HG03097 (cell line): ENCODE results near the gene ACTA1.
"Not testable (repeated sequence)": the region's sequence is repeated elsewhere in the genome, so short reads cannot be mapped to it uniquely, and the experiment has no call there.

Experiments used
- ATAC-seq: cut with Tn5 transposase; IDR thresholded peaks from one replicate; pipeline ENCODE4 v1.9.1; 2021; ENCODE audit not compliant: unreplicated experiment, low FRiP score

Gene ACTA1

GRCh38 chr1:229434005-229434640, at the start of gene ACTA1:
Gene ACTA1, minus strand, starts transcription at chr1:229434094. Its CDS starts 979 bp downstream, at chr1:229433115.
- ATAC-seq = no peak

- ATAC-seq = no peak
Measured at GRCh38 chr1:229482511-229482910, 48.6 kb upstream of the ACTA1 start.

GRCh38 chr1:229480495-229480894, 46.6 kb upstream of the ACTA1 start:
- peak; percentile 34 for ATAC-seq

GRCh38 chr1:229479660-229480399, 45.9 kb upstream of the ACTA1 start:
- ATAC-seq = peak; percentile 47

- peak; percentile 42 for ATAC-seq
Measured at GRCh38 chr1:229478852-229479251, 45.0 kb upstream of the ACTA1 start.

GRCh38 chr1:229475859-229476258, 42.0 kb upstream of the ACTA1 start:
- ATAC-seq = not testable (repeated sequence)

GRCh38 chr1:229474509-229474908, 40.6 kb upstream of the ACTA1 start:
- ATAC-seq = no peak

GRCh38 chr1:229471175-229471574, 37.3 kb upstream of the ACTA1 start:
- ATAC-seq = no peak

- no peak for ATAC-seq
Measured at GRCh38 chr1:229470406-229471043, 36.6 kb upstream of the ACTA1 start.

GRCh38 chr1:229466887-229467286, 33.0 kb upstream of the ACTA1 start:
- no peak for ATAC-seq

- no peak for ATAC-seq
Measured at GRCh38 chr1:229464672-229465071, 30.8 kb upstream of the ACTA1 start.

- ATAC-seq = no peak
Measured at GRCh38 chr1:229461032-229461668, 27.3 kb upstream of the ACTA1 start.

- ATAC-seq = no peak
Measured at GRCh38 chr1:229459815-229460214, 25.9 kb upstream of the ACTA1 start.

GRCh38 chr1:229457436-229457835, 23.5 kb upstream of the ACTA1 start:
- no peak for ATAC-seq

GRCh38 chr1:229456016-229456415, 22.1 kb upstream of the ACTA1 start:
- ATAC-seq = no peak

- ATAC-seq = no peak
Measured at GRCh38 chr1:229454056-229454455, 20.2 kb upstream of the ACTA1 start.

- ATAC-seq = no peak
Measured at GRCh38 chr1:229452956-229453801, 19.3 kb upstream of the ACTA1 start.

- ATAC-seq = no peak
Measured at GRCh38 chr1:229448845-229449244, 15.0 kb upstream of the ACTA1 start.

GRCh38 chr1:229448354-229448753, 14.5 kb upstream of the ACTA1 start:
- no peak for ATAC-seq

GRCh38 chr1:229447809-229448252, 13.9 kb upstream of the ACTA1 start:
- no peak for ATAC-seq
